H9 (cell line): ENCODE results near the gene RSPO3. TPM values are rescaled to one million over a fixed set of nuclear protein-coding genes. Genes with fewer than 3 reads are reported as not detected.
A peak's percentile ranks its signal among the peaks of the same experiment; 100 is the strongest.

Experiments used
- DNase-seq: peaks from one replicate; pipeline ENCODE4 v3.0.0-alpha.2; 2017
- H2AFZ ChIP-seq: one replicate; pipeline ENCODE4 v1.6.1; 2013; ENCODE audit warnings: mild to moderate bottlenecking, low read length, control low read depth, moderate library complexity
- H2AK5ac ChIP-seq: 2 replicates; pipeline ENCODE4 v1.6.1; 2013; ENCODE audit warnings: low read length, control low read depth, mixed read lengths; ENCODE audit not compliant: insufficient read length
- H2BK120ac ChIP-seq: one replicate; pipeline ENCODE4 v1.6.1; 2013; ENCODE audit warnings: low read depth, mild to moderate bottlenecking, low read length, control low read depth, inconsistent platforms; ENCODE audit not compliant: poor library complexity, severe bottlenecking
- H2BK12ac ChIP-seq: 2 replicates; pipeline ENCODE4 v1.6.1; 2013; ENCODE audit warnings: low read length, control low read depth, mixed read lengths, low read depth; ENCODE audit not compliant: insufficient read length
- H2BK15ac ChIP-seq: 2 replicates; pipeline ENCODE4 v1.6.1; 2013; ENCODE audit warnings: low read depth, low read length, control low read depth
- H2BK20ac ChIP-seq: one replicate; pipeline ENCODE4 v1.6.1; 2013; ENCODE audit warnings: low read depth, mild to moderate bottlenecking, low read length, control low read depth, inconsistent platforms; ENCODE audit not compliant: poor library complexity, severe bottlenecking
- H2BK5ac ChIP-seq: 2 replicates; pipeline ENCODE4 v1.6.1; 2013; ENCODE audit warnings: low read length, control low read depth, mixed read lengths; ENCODE audit not compliant: insufficient read length
- H3K14ac ChIP-seq: 2 replicates; pipeline ENCODE4 v1.6.1; 2013; ENCODE audit warnings: low read length, control low read depth; ENCODE audit not compliant: insufficient read depth
- H3K18ac ChIP-seq: 2 replicates; pipeline ENCODE4 v1.6.1; 2013; ENCODE audit warnings: low read depth, mild to moderate bottlenecking, mixed read lengths, low read length, control low read depth; ENCODE audit not compliant: insufficient read length
- H3K23ac ChIP-seq: 2 replicates; pipeline ENCODE4 v1.6.1; 2013; ENCODE audit warnings: low read length, control low read depth, mixed read lengths, low read depth; ENCODE audit not compliant: insufficient read length
- H3K23me2 ChIP-seq: 2 replicates; pipeline ENCODE4 v1.6.1; 2013; ENCODE audit warnings: low read depth, mild to moderate bottlenecking, mixed read lengths, low read length, control low read depth; ENCODE audit not compliant: insufficient read length, poor library complexity, severe bottlenecking
- H3K27ac ChIP-seq: 2 replicates; pipeline ENCODE4 v1.5.1; 2013; ENCODE audit warnings: low read length, control low read depth, mixed read lengths, low read depth; ENCODE audit not compliant: insufficient read length
- H3K27me3 ChIP-seq: 2 replicates; pipeline ENCODE4 v1.6.1; 2013; ENCODE audit warnings: low read length, control low read depth, inconsistent platforms; ENCODE audit not compliant: insufficient read depth
- H3K4ac ChIP-seq: 2 replicates; pipeline ENCODE4 v1.6.1; 2013; ENCODE audit warnings: low read depth, mild to moderate bottlenecking, control low read depth, inconsistent platforms, low read length, moderate library complexity
- H3K4me1 ChIP-seq: 2 replicates; pipeline ENCODE4 v1.6.1; 2013; ENCODE audit warnings: low read length, control low read depth, inconsistent platforms; ENCODE audit not compliant: insufficient read depth
- H3K4me2 ChIP-seq: 2 replicates; pipeline ENCODE4 v1.6.1; 2013; ENCODE audit warnings: low read length, control low read depth, mixed read lengths; ENCODE audit not compliant: insufficient read length, insufficient read depth
- H3K56ac ChIP-seq: 2 replicates; pipeline ENCODE4 v1.6.1; 2013; ENCODE audit warnings: low read depth, mild to moderate bottlenecking, mixed read lengths, low read length, control low read depth; ENCODE audit not compliant: insufficient read length
- H3K79me1 ChIP-seq: 2 replicates; pipeline ENCODE4 v1.6.1; 2013; ENCODE audit warnings: low read depth, mild to moderate bottlenecking, moderate library complexity, low read length, control low read depth, inconsistent platforms; ENCODE audit not compliant: insufficient read depth, poor library complexity, severe bottlenecking
- H3K79me2 ChIP-seq: 2 replicates; pipeline ENCODE4 v1.6.1; 2013; ENCODE audit warnings: low read length, control low read depth, inconsistent platforms; ENCODE audit not compliant: insufficient read depth
- H3K9ac ChIP-seq: 2 replicates; pipeline ENCODE4 v1.6.1; 2013; ENCODE audit warnings: low read length, control low read depth, mixed read lengths; ENCODE audit not compliant: insufficient read length; ENCODE audit errors: extremely low read depth
- H3K9me3 ChIP-seq: one replicate; pipeline ENCODE4 v1.6.1; 2013; ENCODE audit warnings: low read depth, low read length, inconsistent platforms; ENCODE audit not compliant: control insufficient read depth
- H3T11ph ChIP-seq: one replicate; pipeline ENCODE4 v1.6.1; 2013; ENCODE audit warnings: mild to moderate bottlenecking, low read length, control low read depth, inconsistent platforms
- H4K20me1 ChIP-seq: one replicate; pipeline ENCODE4 v1.6.1; 2013; ENCODE audit not compliant: control insufficient read depth, insufficient read length, insufficient read depth
- H4K5ac ChIP-seq: 2 replicates; pipeline ENCODE4 v1.6.1; 2013; ENCODE audit warnings: low read depth, mild to moderate bottlenecking, mixed read lengths, low read length, control low read depth; ENCODE audit not compliant: insufficient read length
- H4K8ac ChIP-seq: replicated peaks from 2 replicates; pipeline ENCODE4 v1.6.1; 2013; ENCODE audit warnings: low read length, control low read depth, mixed read lengths, low read depth; ENCODE audit not compliant: insufficient read length
- H4K91ac ChIP-seq: 2 replicates; pipeline ENCODE4 v1.6.1; 2013; ENCODE audit warnings: low read depth, mild to moderate bottlenecking, moderate library complexity, mixed read lengths, low read length, control low read depth; ENCODE audit not compliant: insufficient read length
- H3K27ac Mint-ChIP-seq, 3 experiments: 2 replicates in 2 of 3; 3 replicates in 1 of 3; pipeline ENCODE4 v1.8.0; 2020 to 2021; ENCODE audit warnings: mixed read lengths in 3 of 3, mild to moderate bottlenecking in 1 of 3, moderate library complexity in 1 of 3
- H3K27me3 Mint-ChIP-seq: 2 replicates; pipeline ENCODE4 v1.8.0; 2021; ENCODE audit warnings: low read depth, mild to moderate bottlenecking, moderate library complexity, mixed read lengths
- H3K36me3 Mint-ChIP-seq, 3 experiments: 2 replicates in 2 of 3; 3 replicates in 1 of 3; pipeline ENCODE4 v1.8.0; 2020 to 2021; ENCODE audit warnings: low read depth in 3 of 3, mixed read lengths in 3 of 3; ENCODE audit not compliant: insufficient read depth in 1 of 3
- H3K4me1 Mint-ChIP-seq, 2 experiments: 2 replicates each; pipeline ENCODE4 v1.8.0; 2020; ENCODE audit warnings: mixed read lengths in 2 of 2
- H3K4me3 Mint-ChIP-seq, 2 experiments: 2 replicates in 1 of 2; 3 replicates in 1 of 2; pipeline ENCODE4 v1.8.0; 2020 to 2021; ENCODE audit warnings: mild to moderate bottlenecking in 2 of 2, mixed read lengths in 2 of 2, moderate library complexity in 1 of 2
- H3K9me3 Mint-ChIP-seq, 2 experiments: 2 replicates in 1 of 2; 3 replicates in 1 of 2; pipeline ENCODE4 v1.8.0; 2020; ENCODE audit warnings: mild to moderate bottlenecking in 2 of 2, mixed read lengths in 2 of 2, moderate library complexity in 1 of 2
- WGBS: extraction: QIAGEN DNeasy Blood & Tissue Kit; methylation state at CpG from one replicate; pipeline ENCODE4 v1.1.7; 2013; ENCODE audit warnings: missing lambda C conversion rate, low lambda C conversion rate, mixed read lengths; ENCODE audit not compliant: insufficient read length; ENCODE audit errors: extremely low coverage; 5-methylcytosine and 5-hydroxymethylcytosine counted together
- total RNA-seq: library from RNA; stranded (reverse); gene quantifications from 2 replicates; pipeline ENCODE4 v1.2.1, GENCODE V29; 2021
- TF ChIP-seq, protein P1 (sequence below): fragments of 200-600 bp; sonication (generic); conservative IDR thresholded peaks from 3 replicates; pipeline ENCODE4 v1.8.0; 2021; ENCODE audit warnings: antibody characterized with exemption, mild to moderate bottlenecking

The RSPO3 gene
- total RNA-seq, 1 experiment from 2014 or later, result not detected

DNA sequence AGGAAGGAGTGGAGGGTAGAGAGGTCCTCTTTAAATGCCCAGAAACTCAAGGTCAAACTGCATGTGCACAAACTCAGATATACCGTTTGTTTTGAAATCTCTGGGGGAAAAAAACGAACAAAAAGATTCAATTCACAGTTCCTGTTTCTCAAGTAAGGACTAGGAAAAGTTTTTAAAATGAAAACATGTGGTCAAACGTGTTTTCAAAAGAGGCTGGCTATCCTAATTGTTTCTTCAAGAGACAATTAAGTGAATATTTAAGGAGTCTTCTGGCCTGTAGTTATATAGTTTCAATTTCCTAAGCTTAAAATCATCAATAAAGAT lies 3.1 kb downstream of the RSPO3 start:
- Histone ChIP-seq H3T11ph (no peak overlapping the region), H3K79me1 (no peaks in the 10 kb centered on the region), H3K23me2 (peaks cover 23% of the 10 kb centered on the region), H3K56ac (no peak overlapping the region), H3K23ac (no peak overlapping the region), H3K9me3 (no peaks in the 10 kb centered on the region), H2BK12ac (no peak overlapping the region), H3K18ac (no peak overlapping the region), H4K91ac (no peak overlapping the region), H2BK20ac (no peak overlapping the region), H3K4me1 (no peaks in the 10 kb centered on the region), H3K14ac (no peak overlapping the region), H3K27ac (no peak overlapping the region), H2AFZ (no peak overlapping the region), H4K8ac (no peak overlapping the region), H2BK120ac (no peak overlapping the region), H2BK15ac (no peak overlapping the region), H3K9ac (no peak overlapping the region), H2BK5ac (no peak overlapping the region), H3K4me2 (peak overlapping the region; percentile 94), H4K20me1 (no peaks in the 10 kb centered on the region), H3K4ac (no peak overlapping the region), H2AK5ac (no peak overlapping the region), H4K5ac (no peak overlapping the region), H3K79me2 (no peaks in the 10 kb centered on the region), H3K27me3 (peaks cover 32% of the 10 kb centered on the region)
- no peak for DNase-seq
- TF ChIP-seq, protein P1, sequence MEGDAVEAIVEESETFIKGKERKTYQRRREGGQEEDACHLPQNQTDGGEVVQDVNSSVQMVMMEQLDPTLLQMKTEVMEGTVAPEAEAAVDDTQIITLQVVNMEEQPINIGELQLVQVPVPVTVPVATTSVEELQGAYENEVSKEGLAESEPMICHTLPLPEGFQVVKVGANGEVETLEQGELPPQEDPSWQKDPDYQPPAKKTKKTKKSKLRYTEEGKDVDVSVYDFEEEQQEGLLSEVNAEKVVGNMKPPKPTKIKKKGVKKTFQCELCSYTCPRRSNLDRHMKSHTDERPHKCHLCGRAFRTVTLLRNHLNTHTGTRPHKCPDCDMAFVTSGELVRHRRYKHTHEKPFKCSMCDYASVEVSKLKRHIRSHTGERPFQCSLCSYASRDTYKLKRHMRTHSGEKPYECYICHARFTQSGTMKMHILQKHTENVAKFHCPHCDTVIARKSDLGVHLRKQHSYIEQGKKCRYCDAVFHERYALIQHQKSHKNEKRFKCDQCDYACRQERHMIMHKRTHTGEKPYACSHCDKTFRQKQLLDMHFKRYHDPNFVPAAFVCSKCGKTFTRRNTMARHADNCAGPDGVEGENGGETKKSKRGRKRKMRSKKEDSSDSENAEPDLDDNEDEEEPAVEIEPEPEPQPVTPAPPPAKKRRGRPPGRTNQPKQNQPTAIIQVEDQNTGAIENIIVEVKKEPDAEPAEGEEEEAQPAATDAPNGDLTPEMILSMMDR, result no peak
- Mint-ChIP-seq H3K4me3 (peak overlapping the region in 1 of 2 experiments; percentile 87; a peak in 3 of 5 replicates), H3K4me1 (peaks cover 13 to 23% of the 10 kb centered on the region in 2 experiments), H3K9me3 (no peaks in the 10 kb centered on the region; a peak in 1 of 5 replicates), H3K27me3 (peaks cover 60% of the 10 kb centered on the region), H3K36me3 (no peaks in the 10 kb centered on the region; a peak in 1 of 7 replicates), H3K27ac (no peak overlapping the region)
- WGBS, result no CpG with 5 or more reads among the region's 3 CpGs
